Stomach (tissue), 9 donors: ENCODE results near the gene NDUFAF3. TPM values are rescaled to one million over a fixed set of nuclear protein-coding genes. Genes with fewer than 3 reads are reported as not detected.

Experiments used
- DNase-seq, 2 donors: peaks; one replicate each; pipeline versions ENCODE4 v3.0.0 to v3.0.0-alpha.2; 2013 to 2019
- H3K27ac ChIP-seq, 5 donors: fragments of 200-600 bp in 4 of 5; sonication (generic) in 4 of 5; one replicate each; pipeline ENCODE4 v1.5.1; 2013 to 2019; ENCODE audit warnings: mild to moderate bottlenecking in 1 of 5, moderate library complexity in 1 of 5
- H3K27me3 ChIP-seq, 3 donors: fragments of 200-600 bp; sonication (generic); one replicate each; pipeline ENCODE4 v1.5.1; 2017 to 2019; ENCODE audit warnings: mixed run types in 1 of 3
- H3K36me3 ChIP-seq, 4 donors: fragments of 200-600 bp; sonication (generic); 1 replicate in 3 of 4; 2 replicates in 1 of 4; pipeline ENCODE4 v1.5.1; 2016 to 2019
- H3K4me1 ChIP-seq, 4 donors: fragments of 200-600 bp; sonication (generic); one replicate each; pipeline ENCODE4 v1.5.1; 2016 to 2019
- H3K4me3 ChIP-seq, 4 donors: fragments of 200-600 bp; sonication (generic) in 3 of 4; one replicate each; pipeline ENCODE4 v1.5.1; 2016 to 2019; ENCODE audit warnings: mild to moderate bottlenecking in 1 of 4
- H3K9me3 ChIP-seq, 4 donors: fragments of 200-600 bp; sonication (generic); one replicate each; pipeline ENCODE4 v1.5.1; 2016 to 2019
- EP300 ChIP-seq: sonication (generic); formaldehyde crosslinking; IDR thresholded peaks from one replicate; pipeline ENCODE4 v1.6.1; 2017; ENCODE audit warnings: antibody characterized with exemption
- POLR2A ChIP-seq, 4 donors: fragments of 450-650 bp; IDR thresholded peaks; one replicate each; pipeline ENCODE4 v1.6.1; 2016; ENCODE audit warnings: antibody characterized with exemption in 4 of 4, control low read depth in 2 of 4, mild to moderate bottlenecking in 1 of 4, moderate library complexity in 1 of 4
- POLR2AphosphoS5 ChIP-seq, 3 donors: sonication (generic); formaldehyde crosslinking; IDR thresholded peaks; one replicate each; pipeline ENCODE4 v1.6.1; 2016; ENCODE audit warnings: antibody characterized with exemption in 3 of 3
- WGBS, 5 donors: extraction: QIAGEN DNeasy Blood & Tissue Kit in 3 of 5; methylation state at CpG; one replicate each; pipeline versions ENCODE4 v1.1.5 to v1.1.7; 2013 to 2018; 5-methylcytosine and 5-hydroxymethylcytosine counted together
- intact Hi-C: fragments of 100-400 bp; cut with DNase I; formaldehyde crosslinking; loops from one replicate; pipeline ENCODE4 v1.15.1; 2023; ENCODE audit warnings: low total_unique reads
- polyA plus RNA-seq, 3 donors: library from polyadenylated mRNA; stranded (reverse); fragments of 200-250 nt; gene quantifications; one replicate each; pipeline ENCODE4 v1.2.3, GENCODE V29; 2013
- total RNA-seq, 5 donors: library from RNA; depleted of rRNA; stranded (reverse); fragments of >200 nt; gene quantifications; one replicate each; pipeline versions ENCODE4 v1.1.0 to v1.2.3, GENCODE V29; 2014 to 2016
- TF ChIP-seq, protein P1 (sequence below), 7 experiments: fragments of 450-650 bp in 4 of 7; fragments of 200-600 bp in 3 of 7; sonication (generic) in 3 of 7; IDR thresholded peaks; one replicate each; pipeline ENCODE4 v1.5.1; 2016 to 2019; ENCODE audit warnings: antibody characterized with exemption in 7 of 7, control low read depth in 2 of 7, mild to moderate bottlenecking in 1 of 7
- donor health status: healthy with polysubstance abuse.
- donor health status: Bipolar disorder and iron deficiency.
- donor health status: healthy.

Gene NDUFAF3
- total and polyA plus RNA-seq, 8 donors: 41.3 to 105 (median 61.3) TPM

DNA sequence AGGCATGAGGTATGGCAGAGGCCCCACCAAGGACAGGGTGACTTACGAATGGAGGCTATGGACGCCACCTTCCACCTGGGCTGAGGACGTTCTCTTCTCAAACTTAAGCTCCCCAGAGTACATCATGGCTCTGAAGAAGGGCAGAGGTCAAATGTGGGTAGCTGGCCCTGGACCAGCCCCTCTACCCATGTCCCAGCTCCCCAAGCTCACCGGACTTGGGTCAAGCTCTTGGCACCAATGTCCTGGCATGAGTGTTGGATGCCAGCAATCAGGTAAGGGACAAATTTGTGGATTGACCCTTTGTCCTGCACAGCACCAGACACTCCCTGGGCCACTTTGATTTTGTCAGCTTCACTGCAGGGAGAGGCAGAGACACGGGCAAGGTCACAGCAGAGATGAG, 2.5 kb downstream of the NDUFAF3 start:
- Histone ChIP-seq H3K9me3 (no peaks in the 10 kb centered on the region), H3K27me3 (no peaks in the 10 kb centered on the region), H3K4me3 (no peak overlapping the region), H3K4me1 (peaks cover 37 to 79% (median 70%) of the 10 kb centered on the region in 4 donors), H3K27ac (no peak overlapping the region), H3K36me3 (peaks cover 36 to 48% (median 46%) of the 10 kb centered on the region in 4 donors)
- intact Hi-C loops: no loop called here
- no peak for DNase-seq
- WGBS, 5 donors: 63 to 78% (median 69%) methylated on average over 5 of the region's 5 CpGs
- no peak for TF ChIP-seq EP300
- no peak for TF ChIP-seq POLR2AphosphoS5 (IDR thresholded peaks at IDR 0.05)

DNA sequence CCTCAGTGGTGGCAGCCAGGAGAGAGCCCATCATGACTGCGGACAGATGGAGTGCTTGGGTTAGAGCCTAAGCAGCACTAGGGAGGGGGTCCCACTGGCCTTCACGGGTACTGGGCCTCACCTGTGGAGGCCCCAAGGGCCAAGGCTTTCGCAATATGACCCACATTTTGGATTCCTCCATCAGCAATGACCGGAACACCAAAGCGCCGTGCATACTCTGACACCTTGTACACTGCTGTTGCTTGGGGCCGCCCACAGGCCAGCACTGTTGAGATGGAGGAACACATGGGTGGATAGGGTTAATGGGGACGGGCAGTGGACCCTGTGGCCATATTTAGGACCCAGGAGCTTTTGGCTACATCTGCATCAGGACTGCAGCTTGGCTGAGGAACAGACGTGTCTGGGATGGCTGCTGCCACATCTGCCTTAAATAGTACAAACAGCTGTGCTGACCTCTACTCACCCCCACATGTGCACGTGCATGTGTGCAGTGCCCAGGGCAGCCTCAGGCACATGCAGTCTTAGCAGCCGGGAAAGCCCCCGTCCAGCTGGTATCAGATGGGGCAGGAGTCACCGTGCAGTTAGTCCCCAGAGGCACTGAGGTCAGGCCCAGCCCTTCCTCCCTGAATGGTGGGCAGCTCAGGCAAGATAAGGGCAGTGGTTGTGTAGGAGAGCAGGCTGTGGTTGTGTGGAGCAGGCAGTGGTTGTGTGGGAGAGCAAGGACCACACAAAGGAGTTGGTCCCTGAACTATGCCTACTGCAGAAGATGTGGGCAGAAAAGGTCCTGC, 3.3 kb downstream of the NDUFAF3 start:
- peaks cover 29 to 77% (median 65%) of the 10 kb centered on the region in 4 donors for H3K4me1 ChIP-seq
- H3K27me3 ChIP-seq: no peaks in the 10 kb centered on the region
- peaks cover 36 to 53% (median 49%) of the 10 kb centered on the region in 4 donors for H3K36me3 ChIP-seq
- WGBS, 5 donors: 67 to 73% (median 69%) methylated on average over 6 to 13 of the region's 13 CpGs
- H3K4me3 ChIP-seq: no peak overlapping the region
- no peak overlapping the region for H3K27ac ChIP-seq
- TF ChIP-seq, protein P1, sequence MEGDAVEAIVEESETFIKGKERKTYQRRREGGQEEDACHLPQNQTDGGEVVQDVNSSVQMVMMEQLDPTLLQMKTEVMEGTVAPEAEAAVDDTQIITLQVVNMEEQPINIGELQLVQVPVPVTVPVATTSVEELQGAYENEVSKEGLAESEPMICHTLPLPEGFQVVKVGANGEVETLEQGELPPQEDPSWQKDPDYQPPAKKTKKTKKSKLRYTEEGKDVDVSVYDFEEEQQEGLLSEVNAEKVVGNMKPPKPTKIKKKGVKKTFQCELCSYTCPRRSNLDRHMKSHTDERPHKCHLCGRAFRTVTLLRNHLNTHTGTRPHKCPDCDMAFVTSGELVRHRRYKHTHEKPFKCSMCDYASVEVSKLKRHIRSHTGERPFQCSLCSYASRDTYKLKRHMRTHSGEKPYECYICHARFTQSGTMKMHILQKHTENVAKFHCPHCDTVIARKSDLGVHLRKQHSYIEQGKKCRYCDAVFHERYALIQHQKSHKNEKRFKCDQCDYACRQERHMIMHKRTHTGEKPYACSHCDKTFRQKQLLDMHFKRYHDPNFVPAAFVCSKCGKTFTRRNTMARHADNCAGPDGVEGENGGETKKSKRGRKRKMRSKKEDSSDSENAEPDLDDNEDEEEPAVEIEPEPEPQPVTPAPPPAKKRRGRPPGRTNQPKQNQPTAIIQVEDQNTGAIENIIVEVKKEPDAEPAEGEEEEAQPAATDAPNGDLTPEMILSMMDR (IDR thresholded peaks at IDR 0.05): no peak
- TF ChIP-seq POLR2A (IDR thresholded peaks at IDR 0.05): no peak
- no peak for TF ChIP-seq POLR2AphosphoS5 (IDR thresholded peaks at IDR 0.05)
- DNase-seq: peak in 1 of 2 donors; percentile 12
- no peaks in the 10 kb centered on the region for H3K9me3 ChIP-seq
- intact Hi-C loops: no loop called here

DNA sequence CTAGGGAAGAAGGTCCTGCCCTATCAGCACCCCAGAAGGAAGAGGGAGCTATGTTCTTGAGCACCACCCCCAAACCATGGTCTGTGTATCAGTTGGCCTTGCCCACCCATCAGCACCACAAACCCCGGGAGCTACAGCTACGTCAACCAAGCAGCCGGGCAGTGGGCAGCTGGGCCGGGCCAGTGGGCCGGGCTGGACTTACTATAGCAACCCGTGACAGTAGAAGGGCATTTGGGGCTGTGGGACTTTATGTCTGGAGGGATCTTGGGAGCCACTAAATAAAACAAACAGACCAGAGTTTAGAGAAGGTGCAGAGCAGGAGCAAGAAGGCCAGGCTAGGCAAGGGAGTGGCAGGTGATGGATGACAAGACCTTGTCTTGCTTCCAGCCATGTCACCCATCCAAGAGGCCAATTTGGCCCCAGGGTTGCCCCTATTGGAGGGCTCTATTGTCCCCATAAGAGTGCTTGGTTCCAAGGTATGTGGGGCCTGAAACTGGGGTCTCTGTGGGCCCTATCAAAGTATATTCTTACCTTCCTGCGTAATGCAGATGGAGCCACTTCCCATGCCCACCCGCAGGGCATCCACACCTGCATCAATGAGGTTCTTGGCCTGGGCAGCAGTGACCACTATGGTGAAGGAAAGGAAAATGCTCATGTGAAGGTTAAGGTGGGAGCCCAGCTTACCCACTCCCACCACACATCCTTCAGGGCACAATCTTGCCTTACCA, 4.0 kb downstream of the NDUFAF3 start:
- intact Hi-C loops: no loop called here
- Histone ChIP-seq H3K4me1 (peaks cover 25 to 72% (median 58%) of the 10 kb centered on the region in 4 donors), H3K4me3 (no peak overlapping the region), H3K36me3 (peaks cover 36 to 61% (median 57%) of the 10 kb centered on the region in 4 donors), H3K27ac (no peak overlapping the region), H3K9me3 (no peaks in the 10 kb centered on the region), H3K27me3 (no peaks in the 10 kb centered on the region)
- no peak for DNase-seq
- 86 to 91% (median 90%) methylated on average over 8 of the region's 8 CpGs for WGBS, 5 donors
- TF ChIP-seq, protein P1 (IDR thresholded peaks at IDR 0.05): no peak
- TF ChIP-seq EP300: no peak
- no peak for TF ChIP-seq POLR2AphosphoS5 (IDR thresholded peaks at IDR 0.05)
- TF ChIP-seq POLR2A (IDR thresholded peaks at IDR 0.05): no peak

DNA sequence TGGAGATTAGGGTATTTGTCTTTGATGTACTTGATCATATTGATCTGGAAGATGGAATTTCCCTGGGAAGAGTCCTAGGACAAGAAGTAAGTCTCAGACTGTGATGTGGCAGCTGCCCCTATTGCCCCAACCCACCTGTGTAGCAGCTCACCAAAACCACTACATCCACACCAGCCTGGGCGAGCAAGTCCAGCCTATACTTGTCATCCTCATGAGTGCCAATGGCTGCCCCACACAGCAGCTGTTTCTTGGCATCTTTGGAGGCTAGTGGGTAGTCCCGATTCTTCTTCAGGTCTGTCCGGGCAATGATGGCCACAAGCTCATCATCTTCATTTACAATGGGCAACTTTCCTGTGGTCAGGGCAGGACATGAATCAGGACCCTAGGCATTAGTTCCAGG, 4.6 kb downstream of the NDUFAF3 start:
- DNase-seq: no peak
- intact Hi-C loops: no loop called here
- Histone ChIP-seq H3K4me1 (peaks cover 25 to 72% (median 55%) of the 10 kb centered on the region in 4 donors), H3K36me3 (peaks cover 42 to 66% (median 63%) of the 10 kb centered on the region in 4 donors), H3K27me3 (no peaks in the 10 kb centered on the region), H3K4me3 (no peak overlapping the region), H3K9me3 (no peaks in the 10 kb centered on the region), H3K27ac (peak overlapping the region in 1 of 5 donors; percentile 98)
- TF ChIP-seq, protein P1 (IDR thresholded peaks at IDR 0.05): no peak
- TF ChIP-seq POLR2A (IDR thresholded peaks at IDR 0.05) (no peak), EP300 (no peak), POLR2AphosphoS5 (IDR thresholded peaks at IDR 0.05) (no peak)
- 86 to 98% (median 95%) methylated on average over 1 to 3 of the region's 3 CpGs for WGBS, 5 donors
